Measurements from ENCODE around the gene ADAMTSL1.
"Not testable (repeated sequence)": the region's sequence is repeated elsewhere in the genome, so short reads cannot be mapped to it uniquely, and the experiment has no call there.

The ADAMTSL1 gene

GRCh38 chr9:18834740-18835361 lies 360.9 kb downstream of the ADAMTSL1 start:
- no peak for DNase-seq

GRCh38 chr9:18837402-18837801 lies 363.4 kb downstream of the ADAMTSL1 start:
- DNase-seq: no peak

- no peak for DNase-seq
These were observed 373.8 kb downstream of the ADAMTSL1 start for GRCh38 chr9:18847576-18848275.

- DNase-seq: no peak
These were observed 374.7 kb downstream of the ADAMTSL1 start for GRCh38 chr9:18848657-18849056.

GRCh38 chr9:18849270-18849669 lies 375.3 kb downstream of the ADAMTSL1 start:
- no peak for DNase-seq

GRCh38 chr9:18849890-18850677 lies 376.1 kb downstream of the ADAMTSL1 start:
- no peak for DNase-seq

- no peak for DNase-seq
These were observed 377.3 kb downstream of the ADAMTSL1 start for GRCh38 chr9:18851069-18851795.

GRCh38 chr9:18855656-18856055 lies 381.7 kb downstream of the ADAMTSL1 start:
- DNase-seq: peak; percentile 10

- no peak for DNase-seq
These were observed 383.4 kb downstream of the ADAMTSL1 start for GRCh38 chr9:18857334-18857733.

- DNase-seq: no peak
These were observed 383.8 kb downstream of the ADAMTSL1 start for GRCh38 chr9:18857769-18858168.

GRCh38 chr9:18861609-18862544 lies 387.9 kb downstream of the ADAMTSL1 start:
- no peak for DNase-seq

- DNase-seq: no peak
These were observed 389.8 kb downstream of the ADAMTSL1 start for GRCh38 chr9:18863791-18864190.

GRCh38 chr9:18864516-18864915 lies 390.6 kb downstream of the ADAMTSL1 start:
- DNase-seq: no peak

GRCh38 chr9:18865542-18865941 lies 391.6 kb downstream of the ADAMTSL1 start:
- DNase-seq: no peak

GRCh38 chr9:18866121-18866831 lies 392.3 kb downstream of the ADAMTSL1 start:
- no peak for DNase-seq

GRCh38 chr9:18869725-18870124 lies 395.8 kb downstream of the ADAMTSL1 start:
- DNase-seq: no peak

- DNase-seq: no peak
These were observed 400.1 kb downstream of the ADAMTSL1 start for GRCh38 chr9:18874069-18874468.

GRCh38 chr9:18874990-18875389 lies 401.0 kb downstream of the ADAMTSL1 start:
- not testable (repeated sequence) for DNase-seq

GRCh38 chr9:18877984-18878383 lies 404.0 kb downstream of the ADAMTSL1 start:
- no peak for DNase-seq

- no peak for DNase-seq
These were observed 407.8 kb downstream of the ADAMTSL1 start for GRCh38 chr9:18881758-18882157.

GRCh38 chr9:18887546-18887945 lies 413.6 kb downstream of the ADAMTSL1 start:
- DNase-seq: no peak

Data from NCI-H1092 (cell line).